Posterior vena cava (tissue), 2 donors: ENCODE measurements around the gene MCCC2. TPM values are rescaled to one million over a fixed set of nuclear protein-coding genes. Genes with fewer than 3 reads are reported as not detected.
"Not testable (repeated sequence)": the region's sequence is repeated elsewhere in the genome, so short reads cannot be mapped to it uniquely, and the experiment has no call there.

Experiments
- DNase-seq: peaks from one replicate; pipeline ENCODE4 v3.0.0-alpha.2; 2020; ENCODE audit warnings: low spot score
- intact Hi-C, 2 donors: fragments of 100-400 bp; cut with DNase I; formaldehyde crosslinking; loops; one replicate each; pipeline versions ENCODE4 v1.14.1 to v1.14.2; 2022 to 2023
- total RNA-seq, 2 donors: library from RNA; stranded (reverse); fragmentation: NEBNext Ultra II Directional; extraction: Animal tissue kit (Norgen Biotek cat#: 25700); gene quantifications; one replicate each; pipeline ENCODE4 v1.2.1, GENCODE V29; 2021
- donor health status: DM: yes; HTN: yes; CAD: no.
- donor health status: DM: yes; HTN: yes; CAD: no.

MCCC2 gene
- total RNA-seq, 2 donors from 2014 or later = 19.3 to 20.0 TPM

DNA sequence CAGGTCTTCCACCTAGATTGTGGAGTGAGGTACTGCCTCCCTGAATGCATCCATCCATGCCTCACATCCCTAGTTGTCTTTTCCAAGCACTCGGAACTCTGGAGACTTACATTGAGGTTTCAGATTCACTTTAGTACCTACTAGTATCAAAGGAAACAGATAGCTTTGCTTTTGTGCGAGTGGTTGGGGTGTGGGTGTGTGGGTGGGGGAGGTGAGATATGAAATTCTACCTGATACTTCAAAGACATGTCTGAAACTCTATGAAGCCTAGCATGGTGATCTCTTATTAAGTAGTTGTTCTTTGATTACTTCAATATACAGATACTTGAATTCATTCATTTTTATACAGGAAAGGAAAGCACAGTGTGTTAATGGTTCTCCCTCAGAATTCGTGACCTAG lies 64.4 kb downstream of the MCCC2 start:
- intact Hi-C loops = no loop called here
- DNase-seq = no peak

DNA sequence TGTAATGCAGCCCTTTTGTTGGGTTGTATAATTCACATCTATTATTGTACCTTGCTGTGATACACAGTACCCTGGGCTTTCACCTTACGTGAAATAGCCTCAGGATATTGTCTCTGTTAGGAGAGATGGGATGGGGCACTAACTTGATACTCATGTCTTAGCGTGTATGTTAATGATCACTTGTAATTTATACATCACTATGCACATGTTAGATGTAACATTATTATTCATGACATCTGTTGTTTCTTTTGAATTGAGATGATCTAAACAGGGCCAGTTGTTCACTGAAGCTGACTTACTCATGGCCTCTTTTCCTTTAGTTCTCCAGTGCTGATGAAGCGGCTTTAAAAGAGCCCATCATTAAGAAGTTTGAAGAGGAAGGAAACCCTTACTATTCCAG lies 65.2 kb downstream of the MCCC2 start:
- DNase-seq = no peak
- intact Hi-C loops = no loop called here

DNA sequence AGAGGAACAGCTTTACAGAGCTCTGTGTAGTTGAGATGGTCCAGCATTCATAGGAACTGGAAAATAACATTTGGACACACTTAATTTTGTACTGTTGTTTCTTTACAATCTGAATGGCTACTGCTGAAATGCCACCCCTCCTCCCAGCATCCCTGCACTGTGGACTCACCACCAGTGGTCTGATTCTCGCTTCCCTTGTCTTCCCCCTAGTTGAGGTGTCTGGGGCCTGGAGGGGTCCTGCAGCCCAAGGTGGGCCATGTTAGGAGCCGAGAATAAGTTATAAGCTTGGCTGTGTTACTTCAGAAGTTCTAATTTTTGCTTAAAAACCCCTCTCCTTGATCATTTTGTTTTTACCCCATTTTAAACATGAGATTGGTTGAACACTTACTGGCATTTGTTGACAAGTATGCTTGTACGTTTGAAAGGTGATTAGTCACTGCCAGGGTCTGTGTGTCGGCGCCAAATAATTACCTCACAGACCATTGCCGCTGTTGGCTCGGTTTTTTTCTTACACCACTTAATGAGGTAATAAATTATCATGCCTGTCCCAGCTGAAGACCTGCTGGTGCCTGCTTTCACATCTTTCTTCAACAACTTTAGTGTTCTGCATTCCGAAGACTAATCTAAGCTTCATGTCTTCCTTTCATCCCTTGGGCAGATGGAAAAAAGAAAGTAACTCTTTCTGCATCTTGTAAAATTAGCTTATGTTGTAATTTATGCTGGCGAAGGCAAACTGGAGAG lies 65.8 kb downstream of the MCCC2 start:
- DNase-seq = no peak
- intact Hi-C loops = no loop called here

DNA sequence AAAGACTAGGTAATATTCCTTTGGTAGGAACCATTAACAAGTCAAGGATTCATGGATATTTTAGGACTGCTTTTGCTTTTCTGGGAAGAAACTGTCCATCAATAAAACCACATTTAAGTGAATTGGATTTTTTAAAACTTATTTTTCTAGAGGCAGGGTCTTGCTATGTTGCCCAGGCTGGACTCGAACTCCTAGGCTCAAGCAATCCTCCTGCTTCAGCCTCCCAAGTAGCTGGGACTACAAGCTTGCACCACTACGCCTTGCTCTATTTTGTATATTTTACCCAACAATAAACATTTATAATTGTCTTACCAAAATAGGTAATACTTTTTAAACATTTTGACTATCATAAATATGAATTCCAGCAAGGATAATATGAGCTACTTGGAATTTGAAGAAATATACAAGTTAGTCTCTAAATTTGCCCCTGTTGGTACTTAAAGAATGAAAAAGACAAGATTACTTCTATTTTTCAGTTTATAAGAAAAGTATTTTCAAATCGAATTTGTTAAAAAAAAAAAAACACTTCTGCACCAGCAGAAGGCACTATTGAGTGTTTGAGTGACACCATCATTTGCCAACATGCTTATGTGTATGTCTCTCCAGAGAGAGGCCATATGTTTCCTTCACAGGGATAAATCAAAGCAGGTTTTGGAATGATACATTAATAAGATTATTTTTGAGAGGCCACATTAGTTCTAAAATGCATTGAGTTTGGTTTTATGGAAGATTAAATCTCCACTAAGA lies 71.9 kb downstream of the MCCC2 start:
- DNase-seq = no peak
- intact Hi-C loops = no loop called here

DNA sequence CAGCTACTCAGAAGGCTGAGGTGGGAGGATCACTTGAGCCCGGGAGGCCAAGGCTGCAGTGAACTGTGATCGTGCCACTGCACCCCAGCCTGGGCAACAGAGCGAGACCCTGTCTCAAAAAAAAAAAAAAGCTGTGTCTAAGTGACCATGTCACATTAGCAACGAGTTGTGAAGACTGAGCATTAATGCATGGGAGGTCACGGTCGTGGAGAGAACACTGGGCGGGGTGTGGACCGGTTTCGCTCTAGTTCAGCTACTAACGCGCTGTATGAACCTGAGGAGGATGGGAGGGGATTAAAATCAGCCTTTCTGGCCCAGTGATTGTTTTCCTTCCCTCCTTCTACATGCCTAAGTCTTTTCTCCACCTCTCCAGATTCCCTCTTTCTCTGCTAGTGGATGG lies 75.2 kb downstream of the MCCC2 start:
- DNase-seq = no peak
- intact Hi-C loops = no loop called here

DNA sequence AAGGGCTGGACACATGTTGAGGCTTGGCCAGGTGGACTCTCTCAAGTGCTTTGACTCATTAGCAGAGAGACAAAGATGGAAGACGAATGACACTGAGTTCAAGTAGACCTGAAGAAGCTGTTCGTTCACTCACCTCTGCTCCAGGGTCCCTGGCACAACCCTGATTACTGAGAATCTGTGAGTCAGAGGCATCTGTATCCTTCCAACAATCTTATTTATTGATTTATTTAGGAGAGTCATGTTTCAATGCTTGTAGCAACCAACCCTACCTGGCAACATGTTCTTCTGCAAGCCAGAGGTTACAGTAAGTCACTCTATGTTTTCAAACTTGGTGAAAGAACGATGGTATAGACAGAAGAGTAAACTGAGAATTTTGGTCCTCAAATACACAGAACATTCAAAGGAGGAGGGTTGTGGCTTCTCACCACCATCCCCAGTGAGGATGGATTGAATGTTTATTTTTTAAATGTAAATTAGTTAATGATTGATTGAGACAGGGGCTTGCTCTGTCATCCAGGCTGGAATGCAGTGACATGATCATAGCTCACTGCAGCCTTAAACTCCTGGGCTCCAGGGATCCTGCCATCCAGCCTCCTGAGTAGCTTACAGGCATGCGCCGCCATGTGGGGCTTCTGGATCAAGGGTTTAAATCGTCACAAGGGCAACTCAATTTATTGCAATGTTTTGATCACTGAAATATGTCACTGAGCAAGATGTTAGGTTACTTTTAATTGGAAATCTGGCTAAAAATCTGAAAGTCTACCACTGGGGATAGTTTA lies 76.2 kb downstream of the MCCC2 start:
- intact Hi-C loops = no loop called here

DNA sequence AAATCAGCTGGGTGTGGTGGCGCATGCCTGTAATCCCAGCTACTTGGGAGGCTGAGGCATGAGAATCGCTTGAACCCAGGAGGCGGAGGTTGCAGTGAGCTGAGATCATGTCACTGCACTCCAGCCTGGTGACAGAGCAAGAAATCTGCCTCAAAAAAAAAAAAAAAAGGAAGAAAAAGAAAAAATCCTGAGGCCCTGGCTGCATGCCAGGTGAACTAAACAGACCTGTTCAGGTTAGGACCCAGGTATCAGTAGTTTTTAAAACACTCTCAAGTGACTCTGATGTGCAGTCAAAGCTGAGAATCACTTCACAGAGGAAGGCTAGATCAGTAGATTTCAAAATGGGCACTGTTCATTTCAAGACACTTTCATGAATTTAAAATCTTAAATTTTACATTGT lies 77.5 kb downstream of the MCCC2 start:
- DNase-seq, intact Hi-C loops: not testable (repeated sequence)

More for the DNA sequence above, 76.2 kb downstream of the MCCC2 start:
- no peak for DNase-seq

DNA sequence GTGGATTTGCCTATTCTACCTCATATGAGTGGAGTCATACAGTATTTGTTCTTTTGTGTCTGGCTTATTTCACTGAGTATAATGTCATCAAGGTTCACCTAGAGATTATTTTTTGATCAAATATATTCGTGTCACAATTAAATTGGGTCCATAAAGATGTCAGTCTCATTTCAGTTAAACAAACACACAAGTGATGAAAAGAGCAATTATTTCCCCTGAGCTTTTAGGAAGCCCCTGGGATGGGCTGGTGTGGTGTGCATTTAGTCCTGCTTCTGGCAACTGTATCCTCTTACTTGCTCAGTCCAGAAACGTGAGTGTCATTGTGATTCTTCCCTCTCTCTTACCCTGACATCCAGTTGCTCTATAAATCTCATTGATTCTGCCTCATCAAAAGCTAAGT lies 79.2 kb downstream of the MCCC2 start:
- no peak for DNase-seq
- intact Hi-C loops = no loop called here

DNA sequence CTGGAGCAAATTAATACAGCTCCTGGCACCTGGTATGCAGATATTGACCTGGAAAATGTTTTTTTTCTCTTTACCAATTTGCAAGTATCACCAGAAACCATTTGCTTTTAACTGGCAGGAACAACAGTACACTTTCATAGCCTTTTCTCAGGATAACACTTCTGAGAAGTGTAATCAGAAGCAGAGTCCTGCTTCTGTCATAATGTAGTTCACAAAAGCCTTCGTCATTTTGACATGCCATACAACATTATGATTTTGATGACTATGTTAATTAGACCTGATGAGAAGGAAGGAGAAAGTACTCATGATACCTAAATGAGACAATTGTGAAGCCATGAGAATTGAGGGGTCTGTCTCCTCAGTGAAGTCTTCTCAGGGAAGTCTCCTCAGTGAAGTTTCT lies 90.8 kb downstream of the MCCC2 start:
- intact Hi-C loops = no loop called here
- no peak for DNase-seq

DNA sequence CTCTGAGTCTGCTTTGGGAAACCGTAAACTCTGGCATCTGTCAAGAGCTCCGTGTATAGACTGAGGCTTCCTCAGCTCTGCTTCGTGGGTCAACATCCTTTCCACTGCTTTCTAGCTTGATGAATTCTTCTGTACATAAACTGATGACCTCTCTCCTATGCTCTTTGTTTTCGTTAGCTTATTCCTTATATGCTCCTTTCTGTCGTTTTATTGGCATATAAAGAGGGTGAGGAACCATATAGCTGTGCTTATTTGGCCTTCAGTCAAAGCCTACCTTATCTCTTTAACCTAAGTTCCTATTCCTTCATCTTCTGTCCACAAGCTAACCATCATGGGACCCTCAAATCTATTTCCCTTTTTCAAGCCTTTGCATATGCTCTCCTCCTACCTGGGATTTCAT lies 92.6 kb downstream of the MCCC2 start:
- DNase-seq = no peak
- intact Hi-C loops = no loop called here

DNA sequence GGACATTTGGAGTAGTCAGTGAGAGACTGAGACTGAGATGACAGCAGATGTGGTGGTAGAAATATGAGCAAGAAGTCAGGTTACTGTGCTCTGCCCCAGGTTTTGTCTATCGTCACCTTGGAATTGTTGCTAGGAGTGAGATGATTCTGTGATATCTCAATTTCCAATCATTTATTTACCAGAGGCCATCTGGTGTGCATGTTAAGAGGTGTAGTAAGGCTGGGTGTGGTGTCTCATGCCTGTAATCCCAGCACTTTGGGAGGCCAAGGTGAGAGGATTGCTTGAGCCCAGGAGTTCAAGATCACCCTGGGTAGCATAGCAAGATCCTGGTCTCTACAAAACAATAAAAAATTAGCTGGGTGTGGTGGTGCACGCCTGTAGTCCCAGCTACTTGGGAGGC lies 93.4 kb downstream of the MCCC2 start:
- intact Hi-C loops = no loop called here
- DNase-seq = no peak

DNA sequence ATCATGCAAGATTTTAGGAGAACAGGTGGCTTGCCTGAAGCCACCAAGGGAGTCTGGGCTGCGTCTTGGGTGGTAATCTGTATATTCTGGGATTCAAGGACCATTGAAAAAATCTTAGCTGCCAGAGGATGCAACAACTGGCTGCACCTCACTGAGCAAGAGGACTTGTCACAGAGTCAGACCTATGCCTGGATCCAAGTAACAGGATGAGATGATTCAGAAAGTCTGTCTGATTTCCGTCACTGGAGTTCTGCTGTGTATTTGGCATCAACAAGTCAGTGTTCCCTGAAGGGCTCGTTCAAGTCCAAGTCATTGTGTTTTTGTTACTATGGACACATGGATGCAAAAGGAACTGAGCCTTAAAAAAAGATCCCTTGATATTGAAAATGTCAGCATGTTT lies 94.2 kb downstream of the MCCC2 start:
- no peak for DNase-seq
- intact Hi-C loops = no loop called here

DNA sequence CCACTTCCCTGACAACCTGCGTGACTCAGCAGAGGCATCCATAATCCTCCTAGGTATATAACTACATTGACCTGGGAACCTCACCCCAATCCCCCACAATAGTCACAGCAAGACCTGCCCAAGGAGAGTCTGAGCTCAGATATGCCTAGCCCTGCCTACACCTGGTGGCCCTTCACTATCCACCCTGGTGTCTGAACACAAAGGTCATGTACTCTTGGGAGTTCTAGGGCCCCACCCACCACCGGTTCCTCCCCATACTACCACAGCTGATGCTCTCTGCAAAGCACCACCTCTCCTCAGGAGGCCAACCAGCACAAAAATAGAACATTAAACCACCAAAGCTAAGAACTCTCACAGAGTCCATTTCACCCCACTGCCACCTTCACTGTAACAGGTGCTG lies 97.2 kb downstream of the MCCC2 start:
- intact Hi-C loops = no loop called here

DNA sequence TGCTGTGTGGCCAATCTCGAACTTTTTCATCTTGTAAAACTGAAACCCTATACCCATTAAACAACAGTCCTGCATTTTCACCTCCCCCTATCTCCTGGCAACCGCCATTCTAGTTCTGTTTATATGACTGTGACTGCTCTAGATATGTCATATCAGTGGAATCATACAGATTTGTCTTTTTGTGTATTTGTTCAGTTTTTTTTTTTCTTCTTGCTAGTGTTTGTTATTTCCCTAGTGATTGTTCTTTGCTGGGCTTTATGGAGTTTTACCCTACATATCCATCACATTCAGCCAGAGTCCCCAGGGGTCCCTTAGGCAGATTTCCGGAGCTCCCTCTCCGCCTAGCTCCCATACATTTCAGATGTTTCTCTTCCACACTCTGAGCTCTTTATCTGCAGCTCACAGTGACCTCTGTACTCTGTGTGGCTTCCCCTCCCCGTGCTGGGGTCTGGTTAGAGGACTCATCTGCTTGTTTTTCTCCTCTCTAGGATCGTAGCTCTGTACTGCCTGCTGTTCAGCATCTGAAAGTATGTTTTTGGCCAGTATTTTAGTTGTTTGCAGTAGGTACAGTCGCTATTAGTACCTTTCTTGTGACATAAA lies 106.8 kb downstream of the MCCC2 start:
- intact Hi-C loops = no loop called here
- DNase-seq = no peak

More for the DNA sequence above, 97.2 kb downstream of the MCCC2 start:
- DNase-seq = no peak

DNA sequence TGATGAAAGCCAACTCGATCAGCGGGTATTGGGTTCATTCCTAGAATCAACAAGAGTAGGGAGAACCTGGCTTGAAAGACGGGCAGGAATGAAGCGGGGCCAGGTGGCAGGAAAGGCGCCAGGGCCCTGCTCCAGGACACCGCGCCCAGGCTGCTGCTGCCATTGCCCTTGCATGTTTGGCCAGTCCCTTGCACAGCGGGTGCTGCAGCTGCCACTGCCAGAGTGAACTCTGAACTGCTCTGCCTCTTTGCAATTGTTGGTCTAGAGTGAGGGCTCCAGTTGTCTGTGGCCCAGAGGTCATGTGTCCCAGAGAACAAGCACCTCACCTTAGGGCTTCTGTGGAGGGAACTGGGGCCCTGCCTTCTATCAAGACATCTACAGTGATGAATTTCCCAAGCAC lies 107.9 kb downstream of the MCCC2 start:
- intact Hi-C loops = no loop called here
- DNase-seq = no peak

DNA sequence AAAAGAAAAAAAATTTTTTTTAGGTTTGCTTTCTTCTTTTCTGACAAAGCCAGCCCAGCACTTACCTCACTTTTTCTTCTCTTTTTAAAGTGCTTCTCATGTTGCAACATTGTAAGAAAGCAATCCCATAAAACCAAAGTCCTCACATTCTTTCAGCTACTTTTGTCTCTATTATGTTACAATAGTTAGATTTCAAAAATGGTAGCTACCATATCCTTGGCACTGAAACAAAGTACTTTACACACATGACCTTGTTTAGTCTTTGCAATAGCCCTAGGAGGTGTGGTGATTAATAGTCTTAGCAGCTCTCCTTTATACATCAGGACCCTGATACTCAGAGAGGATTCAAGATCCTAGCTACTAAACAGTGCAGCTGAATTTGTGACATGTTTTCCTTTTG lies 108.5 kb downstream of the MCCC2 start:
- intact Hi-C loops = no loop called here
- DNase-seq = no peak

DNA sequence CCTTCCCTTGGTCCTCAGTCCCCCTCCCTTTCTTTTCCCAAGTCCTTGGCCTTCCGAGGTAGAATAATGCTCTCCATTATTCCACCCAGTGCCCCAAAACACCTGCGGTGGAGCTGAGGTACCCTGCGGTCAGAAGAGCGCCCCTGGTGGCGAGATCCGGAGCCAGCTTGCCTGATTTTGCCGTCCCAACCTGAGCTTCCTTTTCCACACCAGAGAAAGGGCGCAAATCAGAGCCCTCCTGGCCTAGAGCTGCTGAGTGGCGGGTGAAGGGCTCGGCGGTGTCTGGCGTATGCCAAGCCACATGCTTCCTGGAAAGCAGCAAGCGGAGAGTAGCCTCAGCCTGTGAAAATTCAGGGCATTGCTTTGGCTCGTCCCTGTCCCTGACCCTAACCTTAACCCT lies 110.8 kb downstream of the MCCC2 start:
- DNase-seq = no peak
- intact Hi-C loops = no loop called here

DNA sequence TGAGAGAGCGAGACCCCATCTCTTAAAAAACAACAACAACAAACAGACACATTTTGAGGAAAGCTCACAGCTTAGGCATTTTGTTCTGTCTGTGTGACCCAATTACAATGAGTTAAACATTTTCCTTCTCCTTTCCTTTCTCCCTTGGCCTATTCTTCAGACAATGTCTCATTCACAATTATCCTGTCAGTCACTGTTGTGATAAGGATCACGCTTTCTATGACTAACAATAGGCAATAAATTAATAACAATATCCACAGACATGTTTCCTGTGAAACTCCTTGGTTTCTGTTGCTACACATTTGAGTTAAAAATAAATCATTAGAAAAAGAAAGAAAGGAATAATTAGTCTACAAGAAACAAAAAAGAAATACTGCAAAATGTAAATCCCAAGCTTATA lies 112.1 kb downstream of the MCCC2 start:
- intact Hi-C loops = no loop called here
- no peak for DNase-seq

DNA sequence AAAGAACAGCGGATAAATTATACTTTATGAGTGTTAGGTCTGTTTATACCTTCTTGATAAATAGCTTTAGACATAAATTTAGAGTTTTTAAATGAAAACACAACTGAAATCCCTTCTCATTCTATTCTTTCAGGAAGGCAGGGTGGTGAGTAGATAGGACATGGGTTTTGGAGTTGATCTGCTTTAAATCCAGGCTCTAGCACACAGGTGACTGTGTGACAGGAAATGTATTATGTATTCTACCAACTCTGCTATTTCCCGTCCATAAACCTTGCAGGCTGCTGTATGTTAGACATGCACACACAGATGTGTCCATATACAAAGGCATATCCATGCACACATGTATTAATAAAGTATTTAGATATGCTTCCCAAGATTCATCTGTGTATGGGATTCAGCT lies 112.6 kb downstream of the MCCC2 start:
- intact Hi-C loops = no loop called here
- no peak for DNase-seq

DNA sequence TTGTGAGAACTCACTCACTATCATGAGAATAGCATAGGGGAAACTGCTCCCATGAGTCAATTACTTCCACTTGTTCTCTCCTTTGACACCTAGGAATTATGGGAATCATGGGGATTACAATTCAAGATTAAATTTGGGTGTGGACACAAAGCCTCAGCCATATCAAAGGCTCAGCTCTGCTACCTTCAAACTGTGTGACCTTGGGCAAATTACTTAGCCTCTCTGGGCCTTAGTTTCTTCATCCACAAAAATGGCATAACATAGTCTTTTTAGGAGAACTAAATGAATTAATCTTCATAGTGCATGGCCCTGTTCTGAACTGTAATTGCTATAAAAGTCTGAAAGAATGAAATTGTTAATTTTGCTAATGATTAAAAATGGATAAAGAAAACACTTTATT lies 113.7 kb downstream of the MCCC2 start:
- intact Hi-C loops = no loop called here
- DNase-seq = no peak
